ENCODE results near the gene NPFFR2. TPM values are rescaled to one million over a fixed set of nuclear protein-coding genes. Genes with fewer than 3 reads are reported as not detected.

NPFFR2 gene
- total and polyA plus RNA-seq, 2 experiments from 2014 or later: 0.28 to 2.9 TPM

DNA sequence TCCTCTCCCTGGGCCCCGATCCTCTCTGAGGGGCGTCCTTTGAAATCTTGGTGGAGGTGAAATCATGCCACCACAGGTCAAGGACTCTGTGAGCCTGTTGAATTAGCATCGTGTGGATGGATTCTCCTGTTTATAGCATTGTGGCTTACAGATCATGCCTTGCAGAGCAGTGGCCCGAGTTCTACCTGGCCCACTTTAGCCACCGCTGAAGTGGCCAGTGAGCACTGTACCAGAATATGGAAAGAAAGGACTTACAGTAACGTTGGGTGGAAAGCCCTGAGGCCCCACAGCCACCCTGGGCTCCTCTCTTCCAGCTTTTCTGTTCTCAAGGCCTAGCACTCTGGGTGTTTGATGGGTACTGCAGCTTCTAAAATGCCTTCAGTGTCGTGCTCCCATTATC lies 35.3 kb downstream of the NPFFR2 start:
- Histone ChIP-seq H3K4me2 (no peak overlapping the region), H3K9me2 (ENCODE audit: insufficient read depth) (peaks cover 11% of the 10 kb centered on the region), H2AFZ (no peak overlapping the region), H3K36me3 (ENCODE audit: insufficient read depth) (no peaks in the 10 kb centered on the region), H3K27me3 (ENCODE audit: insufficient read depth) (no peaks in the 10 kb centered on the region), H3K79me2 (replicated peaks; ENCODE audit: insufficient read depth) (no peaks in the 10 kb centered on the region), H3K27ac (ENCODE audit: low read depth) (no peak overlapping the region), H3K4me3 (no peak overlapping the region), H4K20me1 (replicated peaks; ENCODE audit: insufficient read depth) (no peaks in the 10 kb centered on the region), H3K4me1 (ENCODE audit: insufficient read depth) (no peaks in the 10 kb centered on the region), H3F3A (replicated peaks; ENCODE audit: low read depth) (no peaks in the 10 kb centered on the region)
- Mint-ChIP-seq H3K27ac (no peak overlapping the region), H3K36me3 (ENCODE audit: low read depth) (no peaks in the 10 kb centered on the region), H3K9me3 (no peaks in the 10 kb centered on the region), H3K4me1 (no peaks in the 10 kb centered on the region), H3K27me3 (ENCODE audit: insufficient read depth, low read depth, poor library complexity) (no peaks in the 10 kb centered on the region), H3K4me3 (no peak overlapping the region)
- ATAC-seq: no peak
- no peak for DNase-seq (ENCODE audit: low spot score)
- TF ChIP-seq EZH2phosphoT487 (IDR thresholded peaks at IDR 0.05; ENCODE audit: unreplicated experiment) (no peak), NANOG (IDR thresholded peaks at IDR 0.05; ENCODE audit: borderline replicate concordance) (no peak), STAT1 (IDR thresholded peaks at IDR 0.05; ENCODE audit: unreplicated experiment) (no peak), ZNF331 (CRISPR knock-in tag; IDR thresholded peaks at IDR 0.05; ENCODE audit: low read depth) (no peak), EZH2 (IDR thresholded peaks at IDR 0.05; ENCODE audit: low read depth, unreplicated experiment) (no peak), JUNB (IDR thresholded peaks at IDR 0.05; ENCODE audit: unreplicated experiment) (no peak), CREB1 (CRISPR knock-in tag; IDR thresholded peaks at IDR 0.05; ENCODE audit: low read depth) (no peak), POLR2AphosphoS5 (IDR thresholded peaks at IDR 0.05; ENCODE audit: low read depth) (no peak), ZNF114 (CRISPR knock-in tag; IDR thresholded peaks at IDR 0.05) (no peak), CTCF (conservative IDR thresholded peaks at IDR 0.05; ENCODE audit: low read depth in 2 of 2) (no peak)
- TF ChIP-seq, protein P1, sequence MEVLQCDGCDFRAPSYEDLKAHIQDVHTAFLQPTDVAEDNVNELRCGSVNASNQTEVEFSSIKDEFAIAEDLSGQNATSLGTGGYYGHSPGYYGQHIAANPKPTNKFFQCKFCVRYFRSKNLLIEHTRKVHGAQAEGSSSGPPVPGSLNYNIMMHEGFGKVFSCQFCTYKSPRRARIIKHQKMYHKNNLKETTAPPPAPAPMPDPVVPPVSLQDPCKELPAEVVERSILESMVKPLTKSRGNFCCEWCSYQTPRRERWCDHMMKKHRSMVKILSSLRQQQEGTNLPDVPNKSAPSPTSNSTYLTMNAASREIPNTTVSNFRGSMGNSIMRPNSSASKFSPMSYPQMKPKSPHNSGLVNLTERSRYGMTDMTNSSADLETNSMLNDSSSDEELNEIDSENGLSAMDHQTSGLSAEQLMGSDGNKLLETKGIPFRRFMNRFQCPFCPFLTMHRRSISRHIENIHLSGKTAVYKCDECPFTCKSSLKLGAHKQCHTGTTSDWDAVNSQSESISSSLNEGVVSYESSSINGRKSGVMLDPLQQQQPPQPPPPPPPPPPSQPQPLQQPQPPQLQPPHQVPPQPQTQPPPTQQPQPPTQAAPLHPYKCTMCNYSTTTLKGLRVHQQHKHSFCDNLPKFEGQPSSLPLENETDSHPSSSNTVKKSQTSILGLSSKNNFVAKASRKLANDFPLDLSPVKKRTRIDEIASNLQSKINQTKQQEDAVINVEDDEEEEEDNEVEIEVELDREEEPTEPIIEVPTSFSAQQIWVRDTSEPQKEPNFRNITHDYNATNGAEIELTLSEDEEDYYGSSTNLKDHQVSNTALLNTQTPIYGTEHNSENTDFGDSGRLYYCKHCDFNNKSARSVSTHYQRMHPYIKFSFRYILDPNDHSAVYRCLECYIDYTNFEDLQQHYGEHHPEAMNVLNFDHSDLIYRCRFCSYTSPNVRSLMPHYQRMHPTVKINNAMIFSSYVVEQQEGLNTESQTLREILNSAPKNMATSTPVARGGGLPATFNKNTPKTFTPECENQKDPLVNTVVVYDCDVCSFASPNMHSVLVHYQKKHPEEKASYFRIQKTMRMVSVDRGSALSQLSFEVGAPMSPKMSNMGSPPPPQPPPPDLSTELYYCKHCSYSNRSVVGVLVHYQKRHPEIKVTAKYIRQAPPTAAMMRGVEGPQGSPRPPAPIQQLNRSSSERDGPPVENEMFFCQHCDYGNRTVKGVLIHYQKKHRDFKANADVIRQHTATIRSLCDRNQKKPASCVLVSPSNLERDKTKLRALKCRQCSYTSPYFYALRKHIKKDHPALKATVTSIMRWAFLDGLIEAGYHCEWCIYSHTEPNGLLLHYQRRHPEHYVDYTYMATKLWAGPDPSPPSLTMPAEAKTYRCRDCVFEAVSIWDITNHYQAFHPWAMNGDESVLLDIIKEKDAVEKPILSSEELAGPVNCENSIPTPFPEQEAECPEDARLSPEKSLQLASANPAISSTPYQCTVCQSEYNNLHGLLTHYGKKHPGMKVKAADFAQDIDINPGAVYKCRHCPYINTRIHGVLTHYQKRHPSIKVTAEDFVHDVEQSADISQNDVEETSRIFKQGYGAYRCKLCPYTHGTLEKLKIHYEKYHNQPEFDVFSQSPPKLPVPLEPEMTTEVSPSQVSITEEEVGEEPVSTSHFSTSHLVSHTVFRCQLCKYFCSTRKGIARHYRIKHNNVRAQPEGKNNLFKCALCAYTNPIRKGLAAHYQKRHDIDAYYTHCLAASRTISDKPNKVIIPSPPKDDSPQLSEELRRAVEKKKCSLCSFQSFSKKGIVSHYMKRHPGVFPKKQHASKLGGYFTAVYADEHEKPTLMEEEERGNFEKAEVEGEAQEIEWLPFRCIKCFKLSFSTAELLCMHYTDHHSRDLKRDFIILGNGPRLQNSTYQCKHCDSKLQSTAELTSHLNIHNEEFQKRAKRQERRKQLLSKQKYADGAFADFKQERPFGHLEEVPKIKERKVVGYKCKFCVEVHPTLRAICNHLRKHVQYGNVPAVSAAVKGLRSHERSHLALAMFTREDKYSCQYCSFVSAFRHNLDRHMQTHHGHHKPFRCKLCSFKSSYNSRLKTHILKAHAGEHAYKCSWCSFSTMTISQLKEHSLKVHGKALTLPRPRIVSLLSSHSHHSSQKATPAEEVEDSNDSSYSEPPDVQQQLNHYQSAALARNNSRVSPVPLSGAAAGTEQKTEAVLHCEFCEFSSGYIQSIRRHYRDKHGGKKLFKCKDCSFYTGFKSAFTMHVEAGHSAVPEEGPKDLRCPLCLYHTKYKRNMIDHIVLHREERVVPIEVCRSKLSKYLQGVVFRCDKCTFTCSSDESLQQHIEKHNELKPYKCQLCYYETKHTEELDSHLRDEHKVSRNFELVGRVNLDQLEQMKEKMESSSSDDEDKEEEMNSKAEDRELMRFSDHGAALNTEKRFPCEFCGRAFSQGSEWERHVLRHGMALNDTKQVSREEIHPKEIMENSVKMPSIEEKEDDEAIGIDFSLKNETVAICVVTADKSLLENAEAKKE (CRISPR knock-in tag; IDR thresholded peaks at IDR 0.05): no peak
- TF ChIP-seq, protein P2, sequence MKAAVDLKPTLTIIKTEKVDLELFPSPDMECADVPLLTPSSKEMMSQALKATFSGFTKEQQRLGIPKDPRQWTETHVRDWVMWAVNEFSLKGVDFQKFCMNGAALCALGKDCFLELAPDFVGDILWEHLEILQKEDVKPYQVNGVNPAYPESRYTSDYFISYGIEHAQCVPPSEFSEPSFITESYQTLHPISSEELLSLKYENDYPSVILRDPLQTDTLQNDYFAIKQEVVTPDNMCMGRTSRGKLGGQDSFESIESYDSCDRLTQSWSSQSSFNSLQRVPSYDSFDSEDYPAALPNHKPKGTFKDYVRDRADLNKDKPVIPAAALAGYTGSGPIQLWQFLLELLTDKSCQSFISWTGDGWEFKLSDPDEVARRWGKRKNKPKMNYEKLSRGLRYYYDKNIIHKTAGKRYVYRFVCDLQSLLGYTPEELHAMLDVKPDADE (IDR thresholded peaks at IDR 0.05): no peak
- TF ChIP-seq, protein P3, sequence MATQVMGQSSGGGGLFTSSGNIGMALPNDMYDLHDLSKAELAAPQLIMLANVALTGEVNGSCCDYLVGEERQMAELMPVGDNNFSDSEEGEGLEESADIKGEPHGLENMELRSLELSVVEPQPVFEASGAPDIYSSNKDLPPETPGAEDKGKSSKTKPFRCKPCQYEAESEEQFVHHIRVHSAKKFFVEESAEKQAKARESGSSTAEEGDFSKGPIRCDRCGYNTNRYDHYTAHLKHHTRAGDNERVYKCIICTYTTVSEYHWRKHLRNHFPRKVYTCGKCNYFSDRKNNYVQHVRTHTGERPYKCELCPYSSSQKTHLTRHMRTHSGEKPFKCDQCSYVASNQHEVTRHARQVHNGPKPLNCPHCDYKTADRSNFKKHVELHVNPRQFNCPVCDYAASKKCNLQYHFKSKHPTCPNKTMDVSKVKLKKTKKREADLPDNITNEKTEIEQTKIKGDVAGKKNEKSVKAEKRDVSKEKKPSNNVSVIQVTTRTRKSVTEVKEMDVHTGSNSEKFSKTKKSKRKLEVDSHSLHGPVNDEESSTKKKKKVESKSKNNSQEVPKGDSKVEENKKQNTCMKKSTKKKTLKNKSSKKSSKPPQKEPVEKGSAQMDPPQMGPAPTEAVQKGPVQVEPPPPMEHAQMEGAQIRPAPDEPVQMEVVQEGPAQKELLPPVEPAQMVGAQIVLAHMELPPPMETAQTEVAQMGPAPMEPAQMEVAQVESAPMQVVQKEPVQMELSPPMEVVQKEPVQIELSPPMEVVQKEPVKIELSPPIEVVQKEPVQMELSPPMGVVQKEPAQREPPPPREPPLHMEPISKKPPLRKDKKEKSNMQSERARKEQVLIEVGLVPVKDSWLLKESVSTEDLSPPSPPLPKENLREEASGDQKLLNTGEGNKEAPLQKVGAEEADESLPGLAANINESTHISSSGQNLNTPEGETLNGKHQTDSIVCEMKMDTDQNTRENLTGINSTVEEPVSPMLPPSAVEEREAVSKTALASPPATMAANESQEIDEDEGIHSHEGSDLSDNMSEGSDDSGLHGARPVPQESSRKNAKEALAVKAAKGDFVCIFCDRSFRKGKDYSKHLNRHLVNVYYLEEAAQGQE (IDR thresholded peaks at IDR 0.05; ENCODE audit: unreplicated experiment): no peak

Measured in GM23338 (cell line).